OCI-LY3 (cell line): Measurements from ENCODE around the gene CBX4.

ENCODE experiments used
- EZH2phosphoT487 ChIP-seq: fragments of 200-600 bp; shearing (Covaris generic); IDR thresholded peaks from 2 replicates; pipeline ENCODE4 v1.6.1; 2018; ENCODE audit warnings: antibody characterized with exemption, mixed run types, low read depth
- TF ChIP-seq, protein P1 (sequence below): fragments of 200-600, 300-600 bp; sonication (generic); IDR thresholded peaks from 2 replicates; pipeline ENCODE4 v1.5.1; 2014; ENCODE audit warnings: antibody characterized with exemption, low read length, low read depth

DNA sequence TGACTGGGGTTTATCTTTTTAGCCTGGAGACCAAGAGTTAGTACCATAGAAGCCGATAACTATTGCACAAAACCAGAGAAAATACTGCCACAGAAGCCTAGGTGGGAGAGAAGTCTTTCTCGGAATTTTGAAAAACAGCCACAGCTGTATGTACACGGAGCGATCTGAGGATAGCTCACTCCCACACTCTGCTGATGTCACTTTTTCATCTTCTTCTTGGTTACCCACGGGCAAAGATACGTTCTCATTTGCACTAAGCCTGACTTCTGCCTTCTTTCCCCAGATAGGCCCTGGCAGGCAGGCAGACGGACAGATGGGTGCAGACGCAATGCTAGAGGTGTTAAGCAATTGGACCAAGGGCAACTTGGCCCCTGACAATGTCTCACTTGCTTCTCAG lies 9.1 kb upstream of the CBX4 start:
- TF ChIP-seq, protein P1, sequence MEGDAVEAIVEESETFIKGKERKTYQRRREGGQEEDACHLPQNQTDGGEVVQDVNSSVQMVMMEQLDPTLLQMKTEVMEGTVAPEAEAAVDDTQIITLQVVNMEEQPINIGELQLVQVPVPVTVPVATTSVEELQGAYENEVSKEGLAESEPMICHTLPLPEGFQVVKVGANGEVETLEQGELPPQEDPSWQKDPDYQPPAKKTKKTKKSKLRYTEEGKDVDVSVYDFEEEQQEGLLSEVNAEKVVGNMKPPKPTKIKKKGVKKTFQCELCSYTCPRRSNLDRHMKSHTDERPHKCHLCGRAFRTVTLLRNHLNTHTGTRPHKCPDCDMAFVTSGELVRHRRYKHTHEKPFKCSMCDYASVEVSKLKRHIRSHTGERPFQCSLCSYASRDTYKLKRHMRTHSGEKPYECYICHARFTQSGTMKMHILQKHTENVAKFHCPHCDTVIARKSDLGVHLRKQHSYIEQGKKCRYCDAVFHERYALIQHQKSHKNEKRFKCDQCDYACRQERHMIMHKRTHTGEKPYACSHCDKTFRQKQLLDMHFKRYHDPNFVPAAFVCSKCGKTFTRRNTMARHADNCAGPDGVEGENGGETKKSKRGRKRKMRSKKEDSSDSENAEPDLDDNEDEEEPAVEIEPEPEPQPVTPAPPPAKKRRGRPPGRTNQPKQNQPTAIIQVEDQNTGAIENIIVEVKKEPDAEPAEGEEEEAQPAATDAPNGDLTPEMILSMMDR = no peak
- TF ChIP-seq EZH2phosphoT487 = no peak
